HepG2 (cell line): ENCODE data around the gene DNAAF3. TPM values are rescaled to one million over a fixed set of nuclear protein-coding genes. Genes with fewer than 3 reads are reported as not detected.

Experiments used
- ATAC-seq: fragments of 200-7000 bp; cut with Tn5 transposase; 3 replicates; pipeline ENCODE4 v1.9.1; 2020; ENCODE audit warnings: mild to moderate bottlenecking, moderate library complexity
- BruUV-seq: library from RNA; stranded (reverse); fragments of 400-500 nt; replicated peaks from 2 replicates; lab custom pipeline; 2021; lab: Mats Ljungman, UMichigan
- CTCF ChIA-PET: fragments of 300-600 bp; formaldehyde crosslinking; extraction: SDS; loops from one replicate; lab custom pipeline; 2021; ENCODE audit warnings: low total read pairs, inconsistent platforms, low intra/inter-chr PET ratio; lab: Yijun Ruan, JAX
- POLR2A ChIA-PET: fragments of 350-600 bp; sonication (Branson Sonifier 250); formaldehyde crosslinking; loops from one replicate; lab custom pipeline; 2020; ENCODE audit warnings: antibody characterized with exemption, inconsistent platforms; lab: Yijun Ruan, JAX
- DNase-seq: peaks from one replicate; pipeline ENCODE4 v3.0.0-alpha.2; 2015; ENCODE audit warnings: low spot score
- FAIRE-seq: peaks from 3 replicates; lab custom pipeline; 2011; peaks lifted over from hg19 to GRCh38; lab: Jason Lieb, UNC
- H2AFZ ChIP-seq: one replicate; pipeline ENCODE4 v1.6.1; 2011; ENCODE audit warnings: low read length, inconsistent platforms
- H3K27ac ChIP-seq: fragments of 300-600 bp; 3 replicates; pipeline ENCODE4 v1.8.0; 2011; ENCODE audit warnings: mixed run types, mild to moderate bottlenecking, mixed read lengths, low read length, inconsistent platforms; ENCODE audit not compliant: insufficient read depth; ENCODE audit errors: extremely low read length
- H3K27me3 ChIP-seq, 2 experiments: fragments of 200-600 bp in 1 of 2; 2 replicates in 1 of 2; 3 replicates in 1 of 2; pipeline versions ENCODE4 v1.6.0 to v1.8.0; 2011; ENCODE audit warnings: low read length in 2 of 2, mild to moderate bottlenecking in 2 of 2, moderate library complexity in 2 of 2, inconsistent platforms in 1 of 2; ENCODE audit not compliant: insufficient read depth in 2 of 2, control insufficient read depth in 1 of 2
- H3K36me3 ChIP-seq, 2 experiments: fragments of 200-600 bp in 1 of 2; replicated peaks in 1 of 2; 2 replicates in 1 of 2; 3 replicates in 1 of 2; pipeline versions ENCODE4 v1.5.1 to v1.8.0; 2011; ENCODE audit warnings: low read length in 2 of 2, inconsistent platforms in 1 of 2; ENCODE audit not compliant: insufficient read depth in 2 of 2, control insufficient read depth in 1 of 2
- H3K4me1 ChIP-seq: 2 replicates; pipeline ENCODE4 v1.5.1; 2012; ENCODE audit warnings: low read length, inconsistent platforms; ENCODE audit not compliant: insufficient read depth
- H3K4me2 ChIP-seq: 2 replicates; pipeline ENCODE4 v1.6.0; 2011; ENCODE audit warnings: low read depth, low read length, inconsistent platforms
- H3K4me3 ChIP-seq, 3 experiments: fragments of 200-600 bp in 1 of 3; sonication (generic), shearing (Covaris generic) in 1 of 3; replicated peaks in 1 of 3; 2 replicates each; pipeline ENCODE4 v1.5.1; 2011 to 2016; ENCODE audit warnings: low read length in 3 of 3, inconsistent platforms in 2 of 3, low read depth in 2 of 3, mild to moderate bottlenecking in 2 of 3, control low read depth in 1 of 3, mixed read lengths in 1 of 3; ENCODE audit not compliant: insufficient read depth in 1 of 3
- H3K79me2 ChIP-seq: one replicate; pipeline ENCODE4 v1.6.1; 2011; ENCODE audit warnings: low read length, inconsistent platforms; ENCODE audit not compliant: insufficient read depth
- H3K9ac ChIP-seq: 2 replicates; pipeline ENCODE4 v1.6.0; 2011; ENCODE audit warnings: mild to moderate bottlenecking, low read depth, low read length, inconsistent platforms; ENCODE audit not compliant: insufficient read depth
- H3K9me3 ChIP-seq: 2 replicates; pipeline ENCODE4 v1.5.1; 2012; ENCODE audit warnings: mild to moderate bottlenecking, low read length
- H4K20me1 ChIP-seq: 2 replicates; pipeline ENCODE4 v1.6.0; 2011; ENCODE audit warnings: inconsistent platforms, mild to moderate bottlenecking, low read length, moderate library complexity; ENCODE audit not compliant: insufficient read depth
- AGO2 ChIP-seq: fragments of 200-400 bp; formaldehyde crosslinking; optimal IDR thresholded peaks from 2 replicates; pipeline ENCODE3; 2017; ENCODE audit warnings: mild to moderate bottlenecking, low read depth, low read length, moderate library complexity
- GZF1 ChIP-seq: sonication (generic); formaldehyde crosslinking; IDR thresholded peaks from 2 replicates; pipeline ENCODE4 v1.5.1; 2020; ENCODE audit warnings: mild to moderate bottlenecking, missing genetic modification reagents
- POLR2A ChIP-seq, 2 experiments: IDR thresholded peaks; 2 replicates each; pipeline ENCODE4 v1.6.1; 2011; ENCODE audit warnings: low read depth in 2 of 2, low read length in 2 of 2, mild to moderate bottlenecking in 1 of 2, moderate library complexity in 1 of 2; ENCODE audit not compliant: insufficient read depth in 1 of 2
- PPARG ChIP-seq: conservative IDR thresholded peaks from 2 replicates; pipeline ENCODE4 v1.6.1; 2016; ENCODE audit warnings: missing biosample characterization, missing genetic modification reagents
- ZMYM3 ChIP-seq: sonication (generic); formaldehyde crosslinking; IDR thresholded peaks from 2 replicates; pipeline ENCODE4 v1.5.1; 2020; ENCODE audit warnings: mild to moderate bottlenecking, missing genetic modification reagents
- ZNF350 ChIP-seq: sonication (generic); formaldehyde crosslinking; IDR thresholded peaks from 2 replicates; pipeline ENCODE4 v1.4.0; 2020; ENCODE audit warnings: mild to moderate bottlenecking, low read depth, missing genetic modification reagents, borderline replicate concordance
- ZNF549 ChIP-seq: sonication (generic); formaldehyde crosslinking; IDR thresholded peaks from 2 replicates; pipeline ENCODE4 v1.5.0; 2020; ENCODE audit warnings: missing genetic modification reagents
- ZNF562 ChIP-seq: sonication (generic); formaldehyde crosslinking; IDR thresholded peaks from 2 replicates; pipeline ENCODE4 v1.8.0; 2022; ENCODE audit warnings: missing genetic modification reagents, borderline replicate concordance
- ZNF580 ChIP-seq: IDR thresholded peaks from 2 replicates; pipeline ENCODE4 v1.6.1; 2016; ENCODE audit warnings: low read depth, borderline replicate concordance
- ZNF713 ChIP-seq: sonication (generic); formaldehyde crosslinking; IDR thresholded peaks from 2 replicates; pipeline ENCODE4 v1.4.0; 2020; ENCODE audit warnings: mild to moderate bottlenecking, missing genetic modification reagents
- WGBS: methylation state at CpG from one replicate; pipeline ENCODE4 v1.1.6; 2017; ENCODE audit warnings: low lambda C conversion rate; 5-methylcytosine and 5-hydroxymethylcytosine counted together
- in situ Hi-C: cut with HindIII; loops from 2 replicates; pipeline ENCODE4 v1.10.0; 2017; ENCODE audit warnings: low pct_unique_long_range_greater_than_20kb; ENCODE audit not compliant: extremely low pct_ligation_motif_present
- intact Hi-C: fragments of 100-400 bp; cut with micrococcal nuclease; formaldehyde crosslinking; loops from one replicate; pipeline ENCODE4 v1.10.0; 2022; ENCODE audit not compliant: unreplicated experiment
- polyA plus RNA-seq, 8 experiments: library from polyadenylated mRNA; depleted of rRNA in 3 of 8; stranded (reverse) in 7 of 8; unstranded in 1 of 8; fragments of >200 nt; fragmentation: Illumina TruSeq in 4 of 8; extraction: Trizol in 4 of 8; gene quantifications; 2 replicates each; pipeline versions ENCODE4 v1.2.1 to v1.2.3, GENCODE V29; 2011 to 2016; ENCODE audit warnings: low read depth in 4 of 8, missing spikeins in 1 of 8, mixed read lengths in 1 of 8; ENCODE audit not compliant: insufficient read depth in 1 of 8
- total RNA-seq, 5 experiments: library from RNA; depleted of rRNA; stranded (reverse); fragments of >200 nt; fragmentation: Illumina TruSeq; extraction: Trizol; gene quantifications; 2 replicates each; pipeline ENCODE4 v1.2.3, GENCODE V29; 2016; ENCODE audit warnings: low read depth in 1 of 5

The DNAAF3 gene
- total and polyA plus RNA-seq, 2 of the 13 experiments (the other 11 are each of a cell fraction or from before 2014, with no cell fraction given) = 0.30 to 0.40 TPM

GRCh38 chr19:55186080-55186479 is 19.7 kb upstream of the DNAAF3 start:
- no peak for DNase-seq
- Histone ChIP-seq H3K9me3 (no peaks in the 10 kb centered on the region), H3K27ac (no peak overlapping the region), H4K20me1 (0 out of 2 replicates have a peak, but pooled peaks cover under 1% of the 10 kb centered on the region), H3K36me3 (peaks cover 0 to 5% of the 10 kb centered on the region in 2 experiments; a peak in 2 of 5 replicates)
- WGBS = 89% methylated on average over 4 of the region's 12 CpGs
- CTCF ChIA-PET = no interaction called here
- ATAC-seq = peak; percentile 33
- BruUV-seq = no TSS peak
- FAIRE-seq = no peak
- POLR2A ChIA-PET = no interaction called here
- intact Hi-C loops (no loop called here), in situ Hi-C loops (no loop called here)
- TF ChIP-seq AGO2 (peak; percentile 33), ZNF350 (CRISPR knock-in tag) (no peak), PPARG (CRISPR knock-in tag) (no peak)
- TF ChIP-seq, all 625 proteins: peak for 1
- no peak overlapping the region for H2AFZ ChIP-seq
- no peaks in the 10 kb centered on the region for H3K4me1 ChIP-seq
- no peak overlapping the region for H3K9ac ChIP-seq
- H3K4me2 ChIP-seq = no peak overlapping the region
- no peaks in the 10 kb centered on the region for H3K79me2 ChIP-seq
- no peak overlapping the region for H3K4me3 ChIP-seq
- no peaks in the 10 kb centered on the region for H3K27me3 ChIP-seq

- BruUV-seq = no TSS peak
- H3K9ac ChIP-seq = no peak overlapping the region
- in situ Hi-C loops (no loop called here), intact Hi-C loops (no loop called here)
- TF ChIP-seq ZNF580 (CRISPR knock-in tag) (no peak), ZMYM3 (CRISPR knock-in tag) (no peak), POLR2A (IDR thresholded peaks at IDR 0.05; ENCODE audit: insufficient read depth in 1 of 2, low read depth in 2 of 2, low read length in 2 of 2) (0 out of 4 replicates have a peak, but pooled peaks of 1 of the 2 experiments have one; percentile 32), ZNF562 (CRISPR knock-in tag) (no peak), ZNF713 (CRISPR knock-in tag) (no peak), GZF1 (no peak), ZNF549 (CRISPR knock-in tag) (no peak)
- H3K27me3 ChIP-seq = peaks cover 0 to 14% of the 10 kb centered on the region in 2 experiments; a peak in 3 of 5 replicates
- H3K79me2 ChIP-seq = no peaks in the 10 kb centered on the region
- H3K4me2 ChIP-seq = no peak overlapping the region
- H3K4me1 ChIP-seq = peaks cover 15% of the 10 kb centered on the region
- H2AFZ ChIP-seq = no peak overlapping the region
- ATAC-seq = no peak
- WGBS = 96% methylated on average over 19 of the region's 20 CpGs
- H3K9me3 ChIP-seq = no peaks in the 10 kb centered on the region
- ChIA-PET POLR2A (interaction anchor here (2.8 kb wide), 1 partner anchor 25 kb away, joined by 9 read pairs; no protein-coding TSS in a partner anchor), CTCF (no interaction called here)
- peaks cover 0 to 6% of the 10 kb centered on the region in 2 experiments; a peak in 3 of 5 replicates for H3K36me3 ChIP-seq
- H3K4me3 ChIP-seq = no peak overlapping the region
- H3K27ac ChIP-seq = no peak overlapping the region
- no peak for FAIRE-seq
- H4K20me1 ChIP-seq = peaks cover 13% of the 10 kb centered on the region; the same call in 1 of the 2 replicates
- no peak for DNase-seq
These were observed 15.3 kb upstream of the DNAAF3 start for GRCh38 chr19:55181740-55182139.
